ENCODE data around the gene CPM. TPM values are rescaled to one million over a fixed set of nuclear protein-coding genes. Genes with fewer than 3 reads are reported as not detected.

The CPM gene
- total RNA-seq, 1 donor from 2014 or later, result 2.2 TPM

GRCh38 chr12:68959143-68959858 lies 26.3 kb upstream of the CPM start:
- DNase-seq (ENCODE audit: low spot score in 2 of 2, unreplicated experiment in 2 of 2), result no peak
- peaks cover 18% of the 10 kb centered on the region for H3K4me1 Mint-ChIP-seq
- no peaks in the 10 kb centered on the region for H3K36me3 Mint-ChIP-seq
- H3K27me3 Mint-ChIP-seq (ENCODE audit: low read depth), result no peaks in the 10 kb centered on the region
- H3K9me3 Mint-ChIP-seq, result no peaks in the 10 kb centered on the region
- H3K4me3 Mint-ChIP-seq, result no peak overlapping the region
- H3K27ac Mint-ChIP-seq, result no peak overlapping the region
- no peak for TF ChIP-seq CTCF (IDR thresholded peaks at IDR 0.05; ENCODE audit: unreplicated experiment)

- Mint-ChIP-seq H3K4me1 (peaks cover 12% of the 10 kb centered on the region), H3K4me3 (no peak overlapping the region), H3K9me3 (no peaks in the 10 kb centered on the region), H3K27me3 (ENCODE audit: low read depth) (no peaks in the 10 kb centered on the region), H3K36me3 (no peaks in the 10 kb centered on the region), H3K27ac (no peak overlapping the region)
- no peak for TF ChIP-seq CTCF (IDR thresholded peaks at IDR 0.05; ENCODE audit: unreplicated experiment)
- DNase-seq (ENCODE audit: low spot score in 2 of 2, unreplicated experiment in 2 of 2), result no peak
Observed at GRCh38 chr12:68958322-68958721, 25.4 kb upstream of the CPM start.

- TF ChIP-seq CTCF (IDR thresholded peaks at IDR 0.05; ENCODE audit: unreplicated experiment), result no peak
Observed at GRCh38 chr12:68957273-68957672, 24.3 kb upstream of the CPM start.

GRCh38 chr12:68956466-68956865 lies 23.5 kb upstream of the CPM start:
- Mint-ChIP-seq H3K9me3 (no peaks in the 10 kb centered on the region), H3K4me3 (no peak overlapping the region), H3K27ac (no peak overlapping the region), H3K36me3 (no peaks in the 10 kb centered on the region), H3K4me1 (no peaks in the 10 kb centered on the region), H3K27me3 (ENCODE audit: low read depth) (no peaks in the 10 kb centered on the region)
- no peak for DNase-seq (ENCODE audit: low spot score in 2 of 2, unreplicated experiment in 2 of 2)
- no peak for TF ChIP-seq CTCF (IDR thresholded peaks at IDR 0.05; ENCODE audit: unreplicated experiment)

More at GRCh38 chr12:68957273-68957672, 24.3 kb upstream of the CPM start:
- no peak overlapping the region for H3K27ac Mint-ChIP-seq
- H3K4me1 Mint-ChIP-seq, result peaks cover 2% of the 10 kb centered on the region
- no peaks in the 10 kb centered on the region for H3K27me3 Mint-ChIP-seq (ENCODE audit: low read depth)
- no peaks in the 10 kb centered on the region for H3K9me3 Mint-ChIP-seq
- no peaks in the 10 kb centered on the region for H3K36me3 Mint-ChIP-seq
- no peak for DNase-seq (ENCODE audit: low spot score in 2 of 2, unreplicated experiment in 2 of 2)
- no peak overlapping the region for H3K4me3 Mint-ChIP-seq

GRCh38 chr12:68954811-68955210 lies 21.8 kb upstream of the CPM start:
- Mint-ChIP-seq H3K36me3 (no peaks in the 10 kb centered on the region), H3K4me3 (no peak overlapping the region), H3K4me1 (no peaks in the 10 kb centered on the region), H3K9me3 (no peaks in the 10 kb centered on the region), H3K27ac (no peak overlapping the region), H3K27me3 (ENCODE audit: low read depth) (no peaks in the 10 kb centered on the region)
- TF ChIP-seq CTCF (IDR thresholded peaks at IDR 0.05; ENCODE audit: unreplicated experiment), result no peak
- DNase-seq (ENCODE audit: low spot score in 2 of 2, unreplicated experiment in 2 of 2), result no peak
